ENCODE results near the gene KIAA1671.

Gene KIAA1671

DNA sequence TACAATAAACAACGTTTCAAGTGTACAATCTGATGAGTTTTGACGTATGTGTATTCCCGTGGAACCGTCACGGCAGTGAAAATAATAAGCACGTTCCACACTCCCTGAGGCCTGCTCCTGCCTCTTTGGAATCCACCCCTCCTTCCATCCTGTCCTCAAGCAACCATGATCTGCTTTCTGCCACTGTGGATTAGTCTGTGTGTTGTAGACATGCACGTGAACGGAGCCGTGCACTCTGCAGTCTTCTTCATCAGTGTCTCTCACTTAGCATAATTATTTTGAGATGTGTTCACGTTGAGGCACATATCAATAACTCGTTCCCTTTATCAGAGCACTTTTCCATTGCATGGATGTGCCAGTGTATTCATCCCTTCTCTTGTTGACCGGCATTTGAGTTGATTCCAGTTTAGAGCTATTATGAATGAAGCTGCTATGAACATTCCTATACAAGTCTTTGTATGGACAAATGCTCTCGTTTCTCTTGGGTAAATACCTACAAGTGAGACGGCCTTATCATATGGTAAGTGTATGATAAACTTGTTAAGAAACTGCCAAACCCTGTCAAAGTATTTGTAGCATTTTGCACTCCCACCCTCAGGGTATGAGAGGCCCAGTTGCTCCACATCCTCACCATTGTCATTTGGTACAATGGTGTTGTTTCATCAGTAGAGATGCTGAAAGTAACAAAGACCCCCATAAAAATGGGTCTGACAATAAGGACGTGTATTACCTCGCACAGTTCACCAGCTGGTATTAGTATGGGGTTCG lies 144.3 kb downstream of the KIAA1671 start:
- no peak for DNase-seq

DNA sequence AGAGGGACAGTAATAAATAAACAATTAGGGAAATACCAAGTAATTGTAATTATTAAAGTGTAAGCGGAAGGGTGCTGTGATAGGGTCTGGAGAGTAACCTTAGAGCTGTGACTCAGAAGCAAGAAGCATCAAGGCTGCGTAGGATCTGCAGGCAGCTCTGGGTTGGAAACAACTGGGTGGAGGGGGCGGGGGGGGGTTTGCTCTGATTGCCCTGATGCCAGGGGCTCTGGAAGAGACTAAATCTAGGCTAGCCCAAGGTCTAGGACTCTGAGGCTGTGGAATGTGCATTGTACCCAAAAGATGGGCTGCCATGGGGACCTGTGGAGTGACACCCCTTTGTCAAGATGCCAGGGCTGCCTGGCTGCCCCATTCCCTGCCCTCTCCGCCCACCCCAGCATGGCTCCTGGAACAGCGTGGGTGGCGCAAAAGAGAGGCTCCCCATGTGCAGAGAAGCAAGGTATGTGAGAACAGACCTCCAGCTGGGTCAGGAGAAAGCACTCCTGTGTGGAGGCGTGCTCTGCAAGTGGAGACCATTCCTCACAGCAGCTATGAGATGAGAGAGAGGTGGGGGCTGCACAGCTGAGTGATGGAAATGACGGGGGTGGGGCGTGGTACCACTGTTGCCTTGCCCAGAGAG lies 146.0 kb downstream of the KIAA1671 start:
- DNase-seq, result no peak

DNA sequence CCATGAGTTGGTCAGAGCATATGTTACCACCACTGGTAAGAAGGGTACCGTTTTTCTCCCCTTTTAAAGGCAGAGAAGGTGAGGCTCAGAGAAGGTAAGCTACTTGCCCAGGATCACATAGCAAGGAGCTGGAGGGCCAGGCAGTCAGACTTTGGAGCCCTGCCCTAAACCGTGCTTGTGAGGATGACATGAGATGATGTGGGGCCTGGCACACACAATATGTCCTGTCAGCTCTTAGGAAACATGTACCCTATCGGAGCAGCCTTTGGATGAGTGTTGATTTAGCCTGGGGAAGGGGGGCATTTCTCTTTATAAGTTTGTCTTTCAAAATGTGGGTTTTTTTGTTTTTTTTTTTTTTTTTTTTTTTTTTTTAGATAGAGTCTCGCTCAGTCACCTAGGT lies 146.7 kb downstream of the KIAA1671 start:
- no peak for DNase-seq

DNA sequence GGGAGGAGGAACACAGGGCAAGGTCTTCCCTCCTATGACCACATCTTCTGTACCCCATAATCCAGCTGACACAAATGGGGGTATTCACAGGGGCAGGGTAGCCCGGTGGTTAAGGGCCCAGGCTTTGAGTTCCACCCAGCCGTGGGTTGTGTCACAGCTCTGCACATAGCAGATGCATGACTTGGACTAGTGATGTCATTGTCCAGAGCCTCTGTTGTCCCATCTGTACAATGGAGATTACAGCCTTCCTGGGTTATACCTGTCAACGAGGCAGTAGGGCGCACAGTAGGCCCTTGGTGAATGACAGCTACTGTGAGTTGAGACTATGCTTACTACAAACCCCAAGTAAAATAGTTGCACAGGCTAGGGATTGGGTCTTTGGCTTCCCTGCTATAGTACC lies 147.9 kb downstream of the KIAA1671 start:
- no peak for DNase-seq

DNA sequence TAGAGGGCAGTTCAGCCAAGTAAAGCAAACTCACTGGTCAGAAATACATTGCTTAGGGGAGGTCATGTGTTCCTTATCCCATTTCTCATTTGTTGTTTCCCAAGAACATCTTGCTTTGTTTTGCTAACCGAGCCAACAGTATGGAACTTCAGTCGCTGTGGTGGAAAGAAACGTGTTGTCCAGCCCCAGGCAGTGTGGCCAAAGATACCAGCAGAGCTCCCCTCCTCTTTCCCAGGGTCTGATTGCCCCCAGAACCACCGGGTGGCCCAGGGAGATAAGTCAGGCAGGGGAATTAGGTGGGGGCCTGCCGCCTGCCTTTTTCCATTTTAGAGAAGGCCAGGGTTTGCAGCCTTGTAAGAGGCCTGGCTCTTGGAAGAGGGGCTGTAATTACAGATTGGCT lies 148.4 kb downstream of the KIAA1671 start:
- DNase-seq, result no peak

DNA sequence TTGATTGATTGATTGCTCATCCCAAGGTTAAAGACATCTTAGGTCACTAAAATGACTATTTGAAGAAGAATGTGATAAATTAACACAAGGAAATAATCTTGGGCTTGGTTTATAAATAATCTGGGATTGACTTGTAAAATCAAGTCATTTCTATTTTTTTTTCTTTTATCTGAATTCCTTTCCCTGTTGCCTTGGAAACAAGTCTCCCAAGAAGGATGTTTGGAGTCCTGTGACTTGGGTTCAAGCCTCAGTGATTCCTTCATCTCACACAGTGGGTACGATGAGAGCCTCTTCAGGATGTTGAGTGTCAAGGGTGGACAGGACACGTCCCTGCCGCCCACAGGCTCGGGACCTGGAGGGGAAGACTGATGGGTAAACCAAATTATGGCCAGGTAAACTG lies 149.0 kb downstream of the KIAA1671 start:
- DNase-seq, result no peak

DNA sequence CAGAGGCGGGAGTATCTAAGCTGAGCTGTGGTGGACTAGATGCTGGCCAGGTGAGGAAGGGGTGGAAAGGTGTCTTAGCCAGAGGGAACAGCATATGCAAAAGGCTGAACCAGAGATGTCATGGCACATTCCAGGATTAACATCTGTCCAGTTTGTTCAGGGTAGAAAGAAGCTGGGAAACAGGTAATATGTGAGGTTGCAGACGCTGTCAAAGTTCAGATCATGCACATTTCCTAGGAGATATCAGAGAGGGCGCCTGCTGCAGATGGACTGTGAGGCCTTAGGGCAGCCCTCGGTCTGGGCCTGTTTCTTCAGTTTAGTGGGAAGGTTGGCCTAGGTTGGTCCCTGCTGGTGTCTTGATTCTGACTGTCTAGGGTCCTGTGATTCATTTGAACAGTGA lies 149.5 kb downstream of the KIAA1671 start:
- no peak for DNase-seq

DNA sequence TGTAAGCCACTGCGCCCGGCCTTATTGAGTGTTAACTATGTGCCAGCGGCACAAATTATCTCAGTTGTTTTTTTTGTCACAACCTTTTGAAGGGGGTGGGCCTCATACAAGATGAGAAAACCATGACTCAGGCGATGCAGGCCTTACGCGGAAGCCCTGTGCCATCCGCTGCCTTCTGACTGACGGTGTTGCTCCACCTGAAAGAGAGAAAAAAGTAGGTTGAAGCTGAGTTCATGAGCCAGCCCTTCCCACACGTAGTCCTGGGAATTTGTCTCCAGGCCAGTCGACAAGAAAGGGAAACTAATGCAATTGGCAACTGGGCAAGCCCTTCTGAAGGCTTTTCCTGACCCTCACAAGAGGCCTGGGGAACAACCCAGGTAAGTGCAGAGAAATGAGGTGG lies 150.2 kb downstream of the KIAA1671 start:
- DNase-seq, result no peak

DNA sequence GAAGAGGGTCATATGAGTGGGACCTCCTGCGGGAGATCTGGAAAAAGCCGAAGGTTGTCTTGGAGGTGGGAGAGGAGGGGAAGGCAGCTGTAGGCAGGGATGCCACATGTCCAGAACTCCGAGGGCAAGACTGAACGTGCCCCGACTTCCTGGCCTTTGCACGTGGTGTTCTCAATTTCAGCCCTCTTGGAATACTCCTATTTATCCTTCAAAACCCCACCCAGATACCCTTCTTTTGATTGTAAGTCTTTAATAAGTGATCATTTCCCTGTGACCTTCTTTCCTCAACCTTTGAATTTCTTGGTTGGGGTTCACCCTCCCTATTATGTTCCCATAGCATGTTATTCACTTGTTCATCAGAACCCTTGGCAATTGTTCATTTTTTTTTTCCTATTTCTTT lies 151.9 kb downstream of the KIAA1671 start:
- no peak for DNase-seq

DNA sequence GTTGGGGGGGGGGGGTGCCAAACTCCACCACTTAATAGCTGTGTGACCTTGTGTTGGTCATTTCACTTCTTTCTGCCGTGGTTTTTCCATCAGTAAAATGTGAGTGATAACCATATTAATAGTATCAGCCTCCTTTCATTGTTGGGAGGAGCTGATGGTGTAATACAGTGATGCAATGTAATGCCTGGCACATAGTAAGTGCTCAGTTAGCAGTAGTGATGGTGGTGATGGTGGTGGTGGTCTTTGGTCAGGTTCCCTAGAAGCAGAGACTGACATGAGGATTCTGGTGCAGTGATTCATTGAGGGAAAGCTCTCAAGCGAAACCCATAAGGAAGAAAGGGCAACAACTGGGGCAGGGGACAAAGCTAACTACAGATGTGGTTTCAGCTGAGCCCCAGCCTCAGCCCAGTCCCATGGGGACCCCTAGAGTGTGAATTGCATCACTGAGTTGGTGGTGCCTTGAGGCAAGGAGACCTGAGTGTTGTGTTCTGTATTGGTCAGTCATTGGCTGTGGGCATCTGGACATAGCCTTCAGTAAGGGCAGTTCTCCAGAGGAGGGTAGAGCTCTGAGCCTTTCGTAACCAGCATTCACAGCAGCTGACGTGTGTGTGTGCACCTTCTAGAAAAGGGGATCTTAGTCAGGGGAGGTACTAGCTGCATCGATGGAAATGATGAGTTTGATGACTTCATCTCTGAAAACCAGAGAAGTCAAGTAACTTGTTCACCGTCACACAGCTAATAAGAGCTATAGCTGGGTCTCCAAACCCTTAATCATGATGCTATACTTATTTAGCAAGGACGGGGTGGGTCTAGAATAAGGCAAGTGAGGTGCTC lies 153.5 kb downstream of the KIAA1671 start:
- no peak for DNase-seq

DNA sequence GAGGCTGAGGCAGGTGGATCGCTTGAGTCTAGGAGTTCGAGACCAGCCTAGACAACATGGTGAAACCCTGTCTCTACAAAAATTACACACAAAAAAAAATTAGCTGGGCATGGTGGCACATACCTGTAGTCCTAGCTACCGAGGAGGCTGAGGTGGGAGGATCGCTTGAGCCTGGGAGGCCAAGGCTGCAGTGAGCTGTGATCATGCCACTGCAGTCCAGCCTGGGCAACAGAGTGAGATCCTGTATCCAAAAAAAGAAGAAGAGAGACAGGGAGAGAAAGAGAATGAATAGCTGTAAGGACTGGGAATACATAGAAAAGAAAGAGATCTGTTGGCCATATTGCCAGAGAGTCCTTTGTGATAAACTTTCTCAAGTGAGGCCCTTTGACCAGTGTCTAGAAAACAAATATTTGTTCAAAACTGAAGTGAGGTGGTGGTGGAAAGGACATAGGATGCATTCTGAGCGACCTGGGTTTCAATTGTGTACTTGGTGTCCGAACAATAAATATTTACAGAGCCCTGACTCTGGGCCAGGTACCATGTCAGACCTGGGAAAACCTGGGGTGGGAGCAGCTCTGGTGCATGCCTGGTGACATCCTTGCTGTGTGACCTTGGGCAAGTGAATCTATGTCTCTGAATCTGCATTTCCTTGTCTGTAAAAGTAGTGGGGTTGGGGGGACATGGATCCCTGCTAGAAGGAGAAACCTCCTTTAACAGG lies 157.5 kb downstream of the KIAA1671 start:
- no peak for DNase-seq

DNA sequence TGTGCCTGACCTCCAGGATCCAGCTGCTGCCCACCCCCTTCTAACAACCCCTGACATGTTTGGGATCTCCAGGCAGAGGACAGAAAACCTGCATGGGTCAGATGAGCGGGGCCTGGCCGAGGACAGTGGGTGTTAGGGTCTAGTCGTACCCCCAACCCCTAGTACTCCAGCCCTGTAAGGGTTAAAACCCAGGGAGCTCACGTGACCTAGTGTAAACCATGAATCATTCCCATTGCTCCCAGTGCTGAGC lies 158.0 kb downstream of the KIAA1671 start:
- no peak for DNase-seq

DNA sequence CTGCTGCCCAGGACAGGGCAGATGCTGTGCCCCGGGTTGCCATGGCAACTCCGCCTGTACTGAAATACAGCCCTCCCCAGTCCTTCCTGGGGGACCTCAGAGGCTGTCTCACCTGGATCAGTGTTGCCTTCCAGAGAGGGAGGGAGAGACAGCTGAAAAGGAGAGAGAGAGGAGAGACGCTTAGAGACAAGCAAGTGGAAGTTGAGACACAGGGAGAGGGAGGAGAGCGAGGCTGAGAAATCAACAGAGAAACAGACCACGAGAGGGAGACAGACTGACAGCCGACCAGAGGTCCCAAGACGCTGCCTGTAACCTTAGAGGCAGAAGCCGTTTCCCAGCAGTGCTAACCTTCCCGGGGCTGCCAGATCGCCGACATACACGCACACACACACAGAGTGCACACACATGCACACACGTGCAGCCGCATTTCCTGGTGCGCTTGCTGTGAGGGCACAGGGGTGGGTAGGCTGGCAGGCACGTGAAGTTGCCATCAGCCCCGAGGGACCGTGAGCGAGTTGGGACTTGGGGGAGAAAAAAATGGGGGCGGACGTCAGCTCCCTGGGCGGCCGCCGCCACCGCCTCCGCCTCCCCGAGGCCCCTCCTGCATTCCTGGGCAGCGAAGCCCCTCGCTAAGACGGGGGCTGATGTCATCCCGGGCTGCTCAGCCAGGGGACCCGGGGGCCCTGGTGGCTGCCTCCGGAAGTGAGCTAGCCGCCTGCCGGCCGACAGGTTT lies 158.5 kb downstream of the KIAA1671 start:
- peak; percentile 63 for DNase-seq

DNA sequence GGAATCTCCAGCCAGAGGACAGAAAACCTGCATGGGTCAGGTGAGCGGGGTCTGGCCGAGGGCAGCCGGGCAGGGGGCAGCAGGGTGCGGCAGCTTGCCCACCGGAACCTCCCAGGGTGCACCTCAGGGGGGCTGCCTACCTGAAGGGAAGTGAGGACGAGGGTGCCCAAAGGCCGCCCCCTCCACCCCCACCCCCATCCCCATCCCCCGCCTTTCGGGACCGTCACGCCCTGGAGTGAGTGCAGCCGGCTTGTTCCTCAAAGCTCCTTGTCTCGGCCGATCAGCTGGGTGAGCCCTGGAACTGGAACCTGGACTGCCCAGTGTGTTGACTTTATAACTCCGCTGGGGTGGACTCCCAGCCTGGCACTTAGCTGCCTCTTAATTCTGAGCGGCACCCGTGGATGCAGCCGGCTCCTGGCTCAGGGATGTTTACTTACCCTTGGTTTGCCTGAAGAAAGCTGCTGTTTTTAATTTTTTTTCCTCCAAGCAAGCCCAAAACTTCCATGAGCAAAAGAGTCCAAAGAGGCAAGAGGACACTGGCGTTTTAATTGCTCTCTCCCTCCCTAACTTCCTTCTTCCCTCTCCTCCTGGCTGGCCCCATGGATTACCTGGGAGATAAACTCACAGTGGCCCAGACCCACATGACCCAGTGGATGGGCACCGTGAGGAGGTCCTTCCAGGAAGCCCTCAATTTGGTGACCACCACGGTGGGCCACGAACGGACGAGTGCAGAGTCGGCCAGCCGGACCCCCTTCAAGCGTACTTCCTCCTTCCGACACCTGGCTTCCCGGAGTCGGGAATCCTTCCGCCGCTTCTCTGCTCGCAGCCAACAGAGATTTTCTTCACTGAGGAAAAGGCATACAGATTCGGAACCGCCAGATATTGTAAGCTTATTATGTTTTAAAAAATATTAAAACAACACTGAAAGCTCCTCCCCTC lies 159.3 kb downstream of the KIAA1671 start:
- DNase-seq, result no peak

DNA sequence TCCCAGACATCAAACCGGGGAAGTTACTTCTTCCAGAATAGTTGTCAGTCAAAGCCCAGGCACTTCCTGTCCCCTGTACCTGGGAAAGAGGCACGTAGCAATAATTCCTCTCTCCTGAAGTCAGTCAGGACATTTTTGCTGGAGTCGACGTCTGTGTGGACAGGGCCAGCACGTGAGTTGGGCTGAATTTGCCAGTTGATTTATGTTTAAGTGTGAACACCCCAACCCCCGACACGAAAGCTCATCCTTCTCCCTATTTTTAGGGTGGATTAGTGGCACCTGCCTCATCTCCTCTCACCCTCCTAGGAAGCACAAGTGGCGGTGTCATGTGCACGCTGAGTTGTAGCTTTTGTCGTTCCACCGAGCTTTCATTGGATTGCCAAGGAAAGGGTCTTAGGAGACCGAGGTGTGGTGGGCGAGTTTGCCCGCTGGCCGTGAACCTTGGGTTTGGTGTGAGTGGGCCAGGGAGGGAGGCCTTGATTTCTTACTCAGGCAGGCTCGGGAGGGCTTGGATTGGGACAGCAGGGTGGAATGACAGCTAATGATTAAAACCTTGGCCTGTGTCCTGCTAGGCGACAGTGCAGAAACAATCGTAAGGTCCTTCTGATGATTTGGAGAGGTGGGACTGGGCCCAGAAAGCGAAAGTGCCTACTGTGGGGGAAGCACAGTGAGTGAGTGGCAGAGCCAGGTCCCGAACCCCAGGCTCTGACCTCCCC lies 160.2 kb downstream of the KIAA1671 start:
- no peak for DNase-seq

DNA sequence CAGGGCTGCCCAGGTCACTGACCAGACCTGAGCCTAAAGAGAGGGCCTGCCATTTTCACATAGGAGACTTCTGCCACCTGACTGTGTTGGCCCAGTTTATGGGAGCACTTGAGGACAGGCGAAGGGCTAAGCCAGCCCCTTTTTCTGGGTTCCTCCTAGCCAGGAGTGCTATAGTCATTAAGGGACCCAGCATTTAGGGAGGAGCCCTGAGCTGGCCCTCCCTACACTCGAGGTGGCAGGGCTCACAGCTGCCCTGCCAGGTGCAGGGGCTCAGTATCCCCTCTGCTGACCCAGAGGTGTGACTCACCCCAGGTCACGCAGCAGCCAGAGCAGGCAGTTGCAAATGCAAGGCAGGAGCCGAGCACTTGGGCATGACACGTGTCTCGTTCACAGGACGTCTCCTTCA lies 160.8 kb downstream of the KIAA1671 start:
- no peak for DNase-seq

DNA sequence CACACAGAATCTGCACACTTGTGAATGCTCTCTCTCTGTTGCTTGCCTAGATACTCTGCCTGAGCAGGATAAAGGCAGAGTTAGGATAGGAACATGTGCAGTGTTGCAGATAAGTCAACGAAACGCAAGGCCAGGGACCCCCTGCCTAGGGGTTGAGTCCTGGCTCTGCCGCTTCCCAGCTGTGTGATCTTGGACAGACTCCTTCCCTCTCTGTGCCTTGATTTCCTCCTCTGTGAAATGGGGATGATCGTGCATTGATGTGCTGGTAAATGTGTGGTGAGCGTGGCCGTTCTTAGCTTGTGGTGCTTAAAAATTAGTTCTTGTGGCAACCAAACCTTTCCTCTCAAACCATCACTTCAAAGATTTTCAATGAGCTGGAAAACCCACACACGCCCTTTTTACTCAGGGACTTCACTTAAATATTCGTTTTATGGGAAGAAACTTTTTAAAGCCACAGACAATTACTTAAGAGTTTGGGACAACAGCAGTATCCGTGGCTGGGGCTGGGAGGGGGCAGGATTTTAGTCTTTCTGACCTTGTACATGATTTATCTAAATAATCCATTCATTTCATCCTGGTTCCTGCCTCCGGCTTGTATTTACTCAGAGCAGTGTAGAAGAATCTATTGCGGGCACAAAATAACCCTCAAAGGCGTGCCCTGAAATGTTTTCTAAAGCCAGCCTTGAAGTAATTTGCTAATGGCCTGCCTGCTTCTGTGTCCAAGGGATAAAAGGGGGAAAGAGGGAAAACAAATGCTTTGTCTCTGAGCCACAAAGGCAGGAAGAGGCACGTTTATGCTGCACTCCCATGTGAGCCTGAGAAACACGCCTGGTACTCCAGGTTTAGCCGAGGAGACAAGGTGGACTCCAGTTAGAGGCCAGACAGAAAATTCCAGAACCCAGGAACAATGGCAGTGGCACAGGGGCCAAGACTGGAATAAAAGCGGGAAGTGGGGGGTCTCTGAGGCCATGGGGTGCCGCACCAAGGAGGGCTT lies 162.2 kb downstream of the KIAA1671 start:
- DNase-seq, result no peak

DNA sequence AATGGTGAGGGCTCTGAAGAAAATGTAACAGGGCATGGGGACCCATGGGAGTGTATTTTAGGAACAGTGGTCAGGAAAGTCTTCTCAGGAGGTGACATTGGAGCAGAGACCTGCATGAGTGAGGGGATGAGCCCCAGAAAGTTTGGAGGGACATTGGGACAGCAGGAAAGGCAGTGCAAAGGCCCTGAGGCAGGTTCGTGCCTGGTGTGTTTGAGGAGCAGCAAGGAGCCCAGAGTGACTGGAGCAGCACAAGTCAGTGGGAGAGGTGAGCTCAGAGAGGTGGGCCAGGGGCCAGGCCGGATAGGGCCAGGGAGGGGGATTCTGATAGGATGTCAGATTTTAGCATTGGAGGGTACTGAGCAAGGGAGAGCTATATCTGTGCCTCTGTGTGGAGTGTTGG lies 167.1 kb downstream of the KIAA1671 start:
- DNase-seq, result no peak

DNA sequence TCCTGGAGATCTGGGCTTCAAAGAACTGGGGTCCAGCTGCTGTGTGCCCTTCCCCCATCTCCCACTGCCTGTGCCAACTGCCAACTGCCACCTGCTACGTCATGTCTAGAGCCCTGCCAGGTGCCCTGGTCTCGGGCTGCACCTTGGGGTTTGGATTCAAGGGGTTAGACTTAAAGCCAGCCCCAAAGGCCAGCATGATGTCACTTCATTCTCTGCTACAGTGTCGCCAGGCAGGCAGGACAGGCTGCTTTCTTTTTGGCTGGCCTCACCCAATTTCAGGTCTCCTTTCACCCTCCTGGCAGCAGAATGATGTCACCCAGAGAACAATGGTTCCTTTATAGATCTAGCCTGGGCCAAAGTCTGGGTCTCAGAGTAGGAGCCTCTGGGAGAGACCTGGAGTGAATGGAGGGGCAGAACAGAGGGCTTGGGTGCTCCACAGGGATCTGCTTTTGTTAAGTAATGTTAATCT lies 167.6 kb downstream of the KIAA1671 start:
- DNase-seq, result no peak
